Measurements from ENCODE around the gene CLEC4M.

CLEC4M gene

DNA sequence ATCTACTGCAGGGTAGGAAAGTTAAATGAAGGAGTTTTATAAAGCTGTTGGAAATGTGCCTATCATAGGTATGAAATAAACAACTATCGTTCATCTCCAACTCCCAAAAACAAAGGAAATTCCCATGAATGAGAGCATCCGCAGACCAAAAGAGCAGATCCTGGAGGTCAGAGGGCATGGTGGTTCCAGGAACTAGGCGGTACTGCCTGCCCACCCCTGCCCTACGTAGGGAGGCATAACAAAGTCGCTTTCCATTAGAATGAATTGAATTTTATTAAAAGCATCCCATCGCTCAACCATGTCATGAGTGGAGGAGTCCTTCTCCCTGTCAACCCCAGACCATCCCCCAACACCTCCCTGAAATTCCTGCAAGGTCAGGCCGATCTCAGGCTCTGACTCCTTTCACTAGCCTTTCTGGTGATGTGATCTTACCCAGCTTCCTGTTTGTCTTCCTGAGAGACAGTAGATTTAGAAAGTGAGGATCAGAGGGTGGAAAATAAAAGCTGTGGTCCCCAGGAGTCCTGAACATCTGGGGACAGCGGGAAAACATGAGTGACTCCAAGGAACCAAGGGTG lies at the start of gene CLEC4M:
TSS of gene CLEC4M (plus strand) at position 525 of the 575 bp plus-strand sequence. CDS start at position 549, 24 bp downstream.
- CTCF ChIA-PET: interaction anchor here (1.1 to 1.4 kb wide), 2 partner anchors 9 to 14 kb away, joined by 3 to 4 read pairs; no protein-coding TSS in a partner anchor
- no peak for DNase-seq (ENCODE audit: extremely low spot score)
- POLR2A ChIA-PET: no interaction called here
- TF ChIP-seq CTCF (IDR thresholded peaks at IDR 0.05; ENCODE audit: control extremely low read depth, extremely low read depth, low read depth, missing control alignments): no peak

- ChIA-PET CTCF (no interaction called here), POLR2A (no interaction called here)
- DNase-seq (ENCODE audit: extremely low spot score): no peak
- no peak for TF ChIP-seq CTCF (IDR thresholded peaks at IDR 0.05; ENCODE audit: control extremely low read depth, extremely low read depth, low read depth, missing control alignments)
Observed at GRCh38 chr19:7715671-7716070, 47.4 kb upstream of the CLEC4M start.

GRCh38 chr19:7716762-7717161 lies 46.3 kb upstream of the CLEC4M start:
- CTCF ChIA-PET: interaction anchor here (0.7 to 1.0 kb wide), 2 partner anchors 8 to 11 kb away, joined by 3 read pairs; no protein-coding TSS in a partner anchor
- POLR2A ChIA-PET: no interaction called here
- no peak for TF ChIP-seq CTCF (IDR thresholded peaks at IDR 0.05; ENCODE audit: control extremely low read depth, extremely low read depth, low read depth, missing control alignments)
- no peak for DNase-seq (ENCODE audit: extremely low spot score)

- POLR2A ChIA-PET: no interaction called here
- CTCF ChIA-PET: interaction anchor here (2.5 kb wide), 1 partner anchor 38 kb away, joined by 5 read pairs; the partner anchor contains the start of gene TRAPPC5
Observed at GRCh38 chr19:7718668-7719067, 44.4 kb upstream of the CLEC4M start.

GRCh38 chr19:7720351-7720750 lies 42.7 kb upstream of the CLEC4M start:
- no peak for TF ChIP-seq CTCF (IDR thresholded peaks at IDR 0.05; ENCODE audit: control extremely low read depth, extremely low read depth, low read depth, missing control alignments)
- DNase-seq (ENCODE audit: extremely low spot score): no peak
- ChIA-PET POLR2A (no interaction called here), CTCF (interaction anchor here (1.1 to 2.5 kb wide), 4 partner anchors 12 to 42 kb away, joined by 3 to 5 read pairs (median 3); partner anchors contain the start of genes CD209, CLEC4G and TRAPPC5)

More at GRCh38 chr19:7718668-7719067, 44.4 kb upstream of the CLEC4M start:
- DNase-seq (ENCODE audit: extremely low spot score): no peak
- no peak for TF ChIP-seq CTCF (IDR thresholded peaks at IDR 0.05; ENCODE audit: control extremely low read depth, extremely low read depth, low read depth, missing control alignments)

- ChIA-PET POLR2A (no interaction called here), CTCF (interaction anchor here (0.6 to 1.2 kb wide), 5 partner anchors 14 to 114 kb away, joined by 3 to 5 read pairs (median 3); partner anchors contain the start of gene TRAPPC5)
- no peak for TF ChIP-seq CTCF (IDR thresholded peaks at IDR 0.05; ENCODE audit: control extremely low read depth, extremely low read depth, low read depth, missing control alignments)
- no peak for DNase-seq (ENCODE audit: extremely low spot score)
Observed at GRCh38 chr19:7722231-7722651, 40.8 kb upstream of the CLEC4M start.

Data from GM10248 (cell line).